Ammon's horn (tissue), 1 donor: ENCODE data around the gene CSNK1A1.
"Not testable (repeated sequence)": the region's sequence is repeated elsewhere in the genome, so short reads cannot be mapped to it uniquely, and the experiment has no call there.

Source experiments
- DNase-seq: peaks from one replicate; pipeline ENCODE4 v3.0.0-alpha.2; 2016; ENCODE audit warnings: low spot score

CSNK1A1 gene

GRCh38 chr5:149572576-149573231 is 21.5 kb upstream of the CSNK1A1 start:
- DNase-seq: no peak

DNA sequence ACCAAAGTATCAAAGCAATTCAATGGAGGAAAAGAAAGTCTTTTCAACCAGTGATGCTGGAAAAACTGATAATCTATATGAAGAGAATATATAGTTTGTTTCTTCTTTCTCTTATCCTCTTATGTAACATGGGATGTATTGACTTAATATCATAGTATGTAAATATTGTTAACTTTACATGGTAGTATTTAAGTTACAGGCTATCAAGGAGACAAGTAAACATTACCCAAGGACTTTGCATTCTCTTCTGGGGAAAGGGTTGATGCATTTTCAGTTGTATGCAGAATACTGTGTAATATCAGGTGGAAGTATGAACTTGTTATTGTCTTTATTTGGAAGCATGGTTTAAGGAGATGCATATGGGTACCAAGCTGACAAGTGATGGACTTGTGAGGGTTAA is 20.9 kb upstream of the CSNK1A1 start:
- no peak for DNase-seq

- no peak for DNase-seq
Measured at GRCh38 chr5:149567226-149567625, 16.0 kb upstream of the CSNK1A1 start.

- DNase-seq: peak; percentile 89
Measured at GRCh38 chr5:149564542-149565140, 13.4 kb upstream of the CSNK1A1 start.

DNA sequence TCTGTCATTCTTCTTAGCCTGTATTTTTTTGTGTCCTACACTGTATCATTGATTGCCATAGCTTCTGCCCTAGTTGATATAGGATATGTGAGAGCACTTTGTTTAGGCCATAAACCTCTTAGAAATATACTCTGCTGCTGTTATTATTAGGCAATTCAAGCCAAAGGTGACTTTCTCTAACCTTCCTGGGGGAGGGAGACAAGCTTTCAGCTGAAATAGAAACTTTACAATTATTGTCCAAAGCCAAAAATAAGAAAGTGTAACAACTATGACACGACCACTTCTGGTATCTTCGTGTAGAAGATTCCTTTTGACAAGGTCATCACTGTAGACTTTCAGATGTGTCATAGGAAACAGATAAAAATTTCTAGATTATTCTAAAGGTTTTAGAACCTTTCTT is 12.2 kb upstream of the CSNK1A1 start:
- DNase-seq: no peak

- no peak for DNase-seq
Measured at GRCh38 chr5:149561848-149562247, 10.6 kb upstream of the CSNK1A1 start.

DNA sequence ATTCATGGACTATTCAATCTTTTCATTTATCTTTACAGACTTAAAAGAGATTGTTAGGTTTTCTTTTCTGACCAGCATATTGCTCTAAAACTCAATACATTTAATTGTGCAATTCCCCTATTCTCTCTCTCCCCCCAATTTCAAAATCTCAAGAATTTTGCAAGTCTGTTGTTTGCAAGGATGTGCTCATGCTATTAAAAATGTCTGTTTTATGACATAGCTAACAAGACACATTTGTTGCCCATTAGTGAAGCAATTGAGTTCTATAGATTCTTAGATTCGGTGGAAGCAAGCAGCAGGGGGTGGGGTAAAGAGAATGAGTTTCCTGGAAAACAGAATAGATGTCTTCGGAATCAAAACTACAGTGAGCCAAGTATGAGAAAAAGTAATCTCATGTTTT is 8.5 kb upstream of the CSNK1A1 start:
- no peak for DNase-seq

DNA sequence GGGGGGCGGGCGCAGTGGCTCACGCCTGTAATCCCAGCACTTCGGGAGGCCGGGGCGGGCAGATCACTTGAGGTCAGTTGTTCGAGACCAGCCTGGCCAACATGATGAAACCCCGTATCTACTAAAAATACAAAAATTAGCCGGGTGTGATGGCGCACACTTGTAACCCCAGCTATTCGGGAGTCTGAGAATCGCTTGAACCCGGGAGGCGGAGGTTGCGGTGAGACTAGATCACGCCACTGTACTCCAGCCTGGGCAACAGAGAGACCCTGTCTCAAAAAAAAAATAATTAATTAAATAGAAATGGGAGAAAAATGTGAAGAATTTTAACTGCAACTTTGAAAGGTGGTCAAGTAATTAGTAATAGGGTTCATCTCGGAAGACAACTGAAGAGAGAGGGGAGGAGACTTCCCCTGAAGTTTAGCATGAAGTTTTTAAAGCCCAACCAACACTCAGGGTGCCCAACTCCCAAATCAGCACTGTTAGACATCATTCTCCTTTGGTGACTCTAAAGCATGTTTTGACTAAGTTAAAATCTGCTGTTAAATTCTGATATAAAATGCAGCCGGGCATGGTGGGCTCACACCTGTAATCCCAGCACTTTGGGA is 1.4 kb upstream of the CSNK1A1 start:
- no peak for DNase-seq

- no peak for DNase-seq
Measured at GRCh38 chr5:149552038-149552494, 827 bp upstream of the CSNK1A1 start.

- no peak for DNase-seq
Measured at GRCh38 chr5:149550594-149551226, 529 bp downstream of the CSNK1A1 start.

DNA sequence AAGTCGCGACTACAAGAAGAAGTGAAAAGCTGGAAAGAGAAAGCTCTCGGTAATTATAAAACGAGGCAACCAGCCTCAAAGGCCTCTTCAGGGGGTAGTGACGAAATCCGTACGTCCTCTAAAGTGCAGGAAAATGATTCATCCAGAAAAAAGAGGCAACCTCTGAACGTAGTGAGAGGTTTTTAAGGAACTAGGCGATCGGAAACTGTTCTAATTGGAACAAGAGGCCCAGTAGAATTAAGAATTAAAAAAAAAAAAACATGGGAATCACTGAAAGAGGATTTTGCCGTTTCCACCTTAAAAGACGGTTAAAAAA is 1.0 kb downstream of the CSNK1A1 start:
- DNase-seq: peak; percentile 15

DNA sequence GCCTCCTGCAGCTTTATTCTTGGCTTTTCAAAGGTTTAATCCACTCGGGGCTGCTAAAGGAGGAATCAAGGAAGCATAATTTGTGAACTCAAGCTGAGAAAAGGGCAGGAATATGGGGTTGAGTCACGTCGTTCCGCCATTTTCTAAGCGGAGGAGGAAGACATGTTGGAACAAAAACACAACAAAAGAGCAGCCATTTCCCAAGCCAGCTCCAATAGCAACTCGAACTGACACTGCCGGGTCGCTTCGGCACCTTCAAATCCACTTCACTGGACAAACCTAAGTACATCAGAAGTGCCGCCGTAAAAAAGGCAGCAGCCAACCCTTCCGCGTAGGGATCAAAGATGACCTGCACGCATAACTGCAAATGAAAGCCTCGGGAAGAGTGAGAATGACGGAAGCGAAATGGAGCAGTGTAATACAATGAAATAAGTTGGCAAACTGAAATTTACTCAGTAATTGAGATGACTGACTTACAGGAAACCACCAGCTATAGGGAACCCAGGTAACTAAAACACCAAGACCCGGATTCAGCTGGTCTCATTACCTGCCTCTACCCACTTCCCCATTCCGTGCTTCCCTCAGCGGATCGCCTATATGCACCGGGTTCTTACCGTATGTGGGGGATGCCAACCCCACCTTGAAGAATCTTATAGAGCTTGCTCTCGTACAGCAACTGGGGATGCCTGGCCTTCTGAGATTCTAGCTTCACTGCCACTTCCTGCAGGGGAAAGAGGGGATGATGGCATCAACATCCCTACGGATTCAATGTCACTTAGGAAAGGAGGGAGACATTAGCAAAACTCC is 1.6 kb downstream of the CSNK1A1 start:
- peak; percentile 49 for DNase-seq

DNA sequence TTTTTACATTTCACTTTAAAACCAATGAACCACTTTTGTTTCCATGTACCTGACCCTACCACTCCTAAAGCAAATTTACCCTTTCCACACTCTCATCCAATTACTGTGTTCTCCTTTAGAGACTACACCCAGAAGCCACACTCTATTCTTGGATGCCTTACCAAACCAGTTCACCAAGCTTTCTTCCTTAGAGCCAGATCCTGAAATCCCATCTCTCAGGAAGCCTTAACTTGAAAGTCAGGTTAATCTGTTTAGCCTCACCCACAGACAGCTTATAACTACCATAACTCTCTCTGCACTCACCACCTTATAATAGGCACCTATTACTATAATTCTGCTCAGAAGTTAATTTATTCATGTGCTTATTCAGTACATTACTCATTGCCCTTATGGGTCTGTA is 4.3 kb downstream of the CSNK1A1 start:
- no peak for DNase-seq

- no peak for DNase-seq
Measured at GRCh38 chr5:149545327-149545726, 5.9 kb downstream of the CSNK1A1 start.

- no peak for DNase-seq
Measured at GRCh38 chr5:149544028-149544420, 7.2 kb downstream of the CSNK1A1 start.

DNA sequence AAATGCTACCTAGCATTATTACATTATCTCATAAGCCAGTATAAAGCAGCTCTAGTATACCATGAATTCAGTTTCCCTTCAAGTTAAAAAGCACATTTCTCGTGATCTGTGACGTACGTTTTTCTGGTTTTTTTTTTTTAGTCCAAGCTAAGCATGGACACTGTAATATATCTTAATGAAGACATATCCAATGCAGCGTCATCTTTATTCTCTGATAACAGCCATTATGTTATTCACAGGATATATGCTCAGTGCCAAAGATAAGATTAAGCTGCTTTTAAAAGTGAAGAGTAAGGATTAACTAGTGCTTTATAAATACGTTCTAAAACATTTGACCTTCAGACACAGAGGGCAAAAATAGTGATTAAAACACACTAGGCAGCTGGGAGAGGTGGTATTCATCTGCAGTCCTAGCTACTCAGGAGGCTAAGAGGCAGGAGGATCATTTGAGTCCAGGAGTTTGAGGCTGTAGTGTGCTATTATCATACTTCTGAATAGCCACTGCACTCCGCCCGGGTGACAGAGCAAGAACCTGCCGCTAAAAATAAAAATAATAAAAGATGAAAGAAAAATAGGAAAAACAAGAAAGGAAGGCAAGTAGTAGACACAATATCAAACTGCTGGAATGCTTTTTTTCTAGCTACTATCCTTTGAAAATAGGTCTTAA is 7.7 kb downstream of the CSNK1A1 start:
- DNase-seq: no peak

DNA sequence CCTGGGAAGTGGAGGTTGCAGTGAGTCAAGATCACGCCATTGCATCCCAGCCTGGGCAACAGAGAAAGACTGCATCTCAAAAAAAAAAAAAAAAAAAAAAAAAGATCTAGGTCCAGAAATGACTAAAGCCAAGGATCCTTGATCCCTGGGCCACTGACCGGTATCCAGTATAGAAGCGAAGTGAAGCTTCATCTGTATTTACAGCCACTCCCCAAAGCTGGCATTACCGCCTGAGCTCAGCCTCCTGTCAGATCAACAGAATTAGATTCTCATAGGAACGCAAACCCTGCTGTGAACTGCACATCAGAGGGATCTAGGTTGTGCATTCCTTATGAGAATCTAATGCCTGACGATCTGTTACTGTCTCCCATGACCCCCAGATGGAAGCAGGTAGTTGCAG is 9.3 kb downstream of the CSNK1A1 start:
- DNase-seq: no peak

DNA sequence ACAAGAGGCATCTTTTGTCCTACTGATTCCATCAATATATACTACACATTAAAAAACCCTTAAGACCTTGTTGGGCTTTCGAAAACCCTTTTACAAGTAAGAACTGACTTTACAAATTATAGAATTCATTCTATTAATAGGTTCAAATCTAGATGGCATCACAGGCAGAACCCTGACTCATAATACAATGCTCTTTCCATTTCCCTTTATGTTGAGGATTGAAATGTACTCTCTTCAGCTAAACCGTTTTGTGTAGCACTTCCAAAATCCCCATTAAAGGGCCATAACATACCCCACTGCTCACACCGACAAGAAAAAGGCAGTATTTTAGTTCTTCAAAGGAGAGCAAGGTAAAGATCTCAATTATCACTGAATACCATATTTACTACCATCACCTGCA is 11.2 kb downstream of the CSNK1A1 start:
- DNase-seq: no peak

DNA sequence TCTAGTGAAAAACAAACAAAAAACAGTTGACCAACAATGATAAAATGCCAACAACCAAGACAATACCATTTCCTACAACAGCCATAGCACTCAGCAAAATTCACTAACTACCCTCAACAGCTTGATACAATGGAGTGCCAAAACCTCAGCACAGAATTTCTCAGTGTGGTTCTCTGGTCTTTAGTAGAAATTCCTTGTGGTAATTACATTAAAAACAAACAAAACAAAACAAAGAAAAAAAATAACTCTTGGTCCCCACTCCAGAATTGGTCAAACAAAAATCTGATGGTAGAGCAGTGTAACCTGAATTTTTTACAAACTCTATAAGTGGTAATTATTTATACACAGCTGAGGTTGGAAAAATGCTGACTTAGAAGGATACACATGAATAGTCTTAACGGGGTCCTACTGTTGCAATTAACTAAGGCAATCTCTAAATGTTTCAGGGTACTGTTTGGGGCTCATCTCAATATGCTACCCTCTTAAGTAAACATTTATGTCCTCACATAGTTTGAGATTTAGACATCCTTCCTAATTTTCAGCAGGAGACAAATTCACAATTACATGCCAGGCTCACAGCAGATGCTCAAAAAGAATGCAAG is 13.8 kb downstream of the CSNK1A1 start:
- DNase-seq: no peak

- not testable (repeated sequence) for DNase-seq
Measured at GRCh38 chr5:149535787-149536186, 15.5 kb downstream of the CSNK1A1 start.

GRCh38 chr5:149532413-149532812 is 18.8 kb downstream of the CSNK1A1 start:
- DNase-seq: no peak
